ENCODE data around the gene TPP2.

- TF ChIP-seq CTCF (IDR thresholded peaks at IDR 0.05), result no peak
- no peak for TF ChIP-seq ZFX (IDR thresholded peaks at IDR 0.05; ENCODE audit: borderline replicate concordance)
Measured at GRCh38 chr13:102693250-102693649, 96.5 kb downstream of the TPP2 start.
